ENCODE results near the gene PCDHAC1. TPM values are rescaled to one million over a fixed set of nuclear protein-coding genes. Genes with fewer than 3 reads are reported as not detected.
"Not testable (repeated sequence)": the region's sequence is repeated elsewhere in the genome, so short reads cannot be mapped to it uniquely, and the experiment has no call there.

The PCDHAC1 gene
- polyA plus RNA-seq = not detected

- peaks cover 0 to 2% (median 0%) of the 10 kb centered on the region in 3 donors for H3K4me1 Mint-ChIP-seq
- peaks cover 0 to 5% (median 3%) of the 10 kb centered on the region in 3 donors for H3K9me3 Mint-ChIP-seq
- H3K36me3 Mint-ChIP-seq = no peaks in the 10 kb centered on the region
- no peak within 1 kb of the TSS for H3K27ac Mint-ChIP-seq
- peak within 1 kb of the TSS in 3 of 4 donors; percentile 21 to 85 (median 68) for H3K4me3 Mint-ChIP-seq
- H3K27me3 Mint-ChIP-seq = peaks cover 39% of the 10 kb centered on the region
Measured at GRCh38 chr5:140925806-140926442, at the start of gene PCDHAC1. Gene PCDHAC1 (plus strand): TSS chr5:140926299. CDS start chr5:140926893, 594 bp downstream.

GRCh38 chr5:140876541-140877261 lies 49.4 kb upstream of the PCDHAC1 start:
- H3K27me3 Mint-ChIP-seq, H3K36me3 Mint-ChIP-seq, H3K4me1 Mint-ChIP-seq: not testable (repeated sequence)

GRCh38 chr5:140877262-140877581 lies 48.9 kb upstream of the PCDHAC1 start:
- peaks cover 11 to 22% (median 16%) of the 10 kb centered on the region in 3 donors for H3K9me3 Mint-ChIP-seq
- H3K4me1 Mint-ChIP-seq = no peaks in the 10 kb centered on the region
- no peak overlapping the region for H3K27ac Mint-ChIP-seq
- peaks cover 3% of the 10 kb centered on the region for H3K27me3 Mint-ChIP-seq
- H3K36me3 Mint-ChIP-seq = peaks cover 2% of the 10 kb centered on the region
- no peak overlapping the region for H3K4me3 Mint-ChIP-seq

More at GRCh38 chr5:140876541-140877261, 49.4 kb upstream of the PCDHAC1 start:
- H3K27ac Mint-ChIP-seq, H3K4me3 Mint-ChIP-seq: not testable (repeated sequence)
- peaks cover 10 to 21% (median 20%) of the 10 kb centered on the region in 3 donors for H3K9me3 Mint-ChIP-seq

GRCh38 chr5:140881889-140882590 lies 44.1 kb upstream of the PCDHAC1 start, which contains the start of gene PCDHA13:
Gene PCDHA13 (plus strand): TSS chr5:140882124. CDS start chr5:140882269, 145 bp downstream.
- Mint-ChIP-seq H3K27ac (no peak within 1 kb of the TSS), H3K4me1 (no peaks in the 10 kb centered on the region), H3K9me3 (peaks cover 10 to 22% (median 15%) of the 10 kb centered on the region in 3 donors), H3K4me3 (no peak within 1 kb of the TSS), H3K27me3 (peaks cover 1% of the 10 kb centered on the region), H3K36me3 (peaks cover 2% of the 10 kb centered on the region)

GRCh38 chr5:140882591-140882899 lies 43.6 kb upstream of the PCDHAC1 start:
- H3K27me3 Mint-ChIP-seq = peaks cover 1% of the 10 kb centered on the region
- H3K9me3 Mint-ChIP-seq = peaks cover 10 to 26% (median 15%) of the 10 kb centered on the region in 3 donors
- peaks cover 4% of the 10 kb centered on the region for H3K36me3 Mint-ChIP-seq
- no peak overlapping the region for H3K27ac Mint-ChIP-seq
- H3K4me3 Mint-ChIP-seq = no peak overlapping the region
- H3K4me1 Mint-ChIP-seq = no peaks in the 10 kb centered on the region

- H3K36me3 Mint-ChIP-seq = peaks cover 4% of the 10 kb centered on the region
- peaks cover 1% of the 10 kb centered on the region for H3K27me3 Mint-ChIP-seq
- H3K27ac Mint-ChIP-seq = no peak overlapping the region
- no peak overlapping the region for H3K4me3 Mint-ChIP-seq
- no peaks in the 10 kb centered on the region for H3K4me1 Mint-ChIP-seq
- H3K9me3 Mint-ChIP-seq = peaks cover 10 to 31% (median 16%) of the 10 kb centered on the region in 3 donors
Measured at GRCh38 chr5:140883373-140883772, 42.7 kb upstream of the PCDHAC1 start.

- no peak overlapping the region for H3K27ac Mint-ChIP-seq
- H3K9me3 Mint-ChIP-seq = peaks cover 10 to 31% (median 16%) of the 10 kb centered on the region in 3 donors
- H3K4me3 Mint-ChIP-seq = no peak overlapping the region
- peaks cover 2% of the 10 kb centered on the region for H3K36me3 Mint-ChIP-seq
- H3K27me3 Mint-ChIP-seq = peaks cover 1% of the 10 kb centered on the region
- H3K4me1 Mint-ChIP-seq = no peaks in the 10 kb centered on the region
Measured at GRCh38 chr5:140883927-140884697, 42.0 kb upstream of the PCDHAC1 start.

- peaks cover 5 to 23% (median 5%) of the 10 kb centered on the region in 3 donors for H3K9me3 Mint-ChIP-seq
- no peaks in the 10 kb centered on the region for H3K36me3 Mint-ChIP-seq
- no peaks in the 10 kb centered on the region for H3K27me3 Mint-ChIP-seq
- no peaks in the 10 kb centered on the region for H3K4me1 Mint-ChIP-seq
- no peak overlapping the region for H3K4me3 Mint-ChIP-seq
- no peak overlapping the region for H3K27ac Mint-ChIP-seq
Measured at GRCh38 chr5:140916325-140916724, 9.8 kb upstream of the PCDHAC1 start.

GRCh38 chr5:140923601-140924000 lies 2.5 kb upstream of the PCDHAC1 start:
- Mint-ChIP-seq H3K27me3 (peaks cover 32% of the 10 kb centered on the region), H3K9me3 (peaks cover 0 to 5% (median 3%) of the 10 kb centered on the region in 3 donors), H3K4me1 (peaks cover 0 to 2% (median 0%) of the 10 kb centered on the region in 3 donors), H3K36me3 (no peaks in the 10 kb centered on the region), H3K27ac (no peak overlapping the region), H3K4me3 (no peak overlapping the region)

- peaks cover 0 to 5% (median 3%) of the 10 kb centered on the region in 3 donors for H3K9me3 Mint-ChIP-seq
- H3K36me3 Mint-ChIP-seq = no peaks in the 10 kb centered on the region
- H3K4me1 Mint-ChIP-seq = peaks cover 0 to 2% (median 0%) of the 10 kb centered on the region in 3 donors
- H3K27me3 Mint-ChIP-seq = peaks cover 39% of the 10 kb centered on the region
- peak overlapping the region in 3 of 4 donors; percentile 21 to 85 (median 32) for H3K4me3 Mint-ChIP-seq
- no peak overlapping the region for H3K27ac Mint-ChIP-seq
Measured at GRCh38 chr5:140926443-140927227, 536 bp downstream of the PCDHAC1 start.

- Mint-ChIP-seq H3K9me3 (peaks cover 0 to 5% (median 3%) of the 10 kb centered on the region in 3 donors), H3K27me3 (peaks cover 38% of the 10 kb centered on the region), H3K27ac (no peak overlapping the region)
Measured at GRCh38 chr5:140927228-140927573, 1.1 kb downstream of the PCDHAC1 start.

GRCh38 chr5:140934964-140935606 lies 9.0 kb downstream of the PCDHAC1 start:
- H3K36me3 Mint-ChIP-seq = peaks cover 2% of the 10 kb centered on the region
- H3K4me1 Mint-ChIP-seq = no peaks in the 10 kb centered on the region
- H3K9me3 Mint-ChIP-seq = no peaks in the 10 kb centered on the region
- H3K27ac Mint-ChIP-seq = no peak overlapping the region
- no peak overlapping the region for H3K4me3 Mint-ChIP-seq
- peaks cover 3% of the 10 kb centered on the region for H3K27me3 Mint-ChIP-seq

More at GRCh38 chr5:140927228-140927573, 1.1 kb downstream of the PCDHAC1 start:
- peaks cover 0 to 2% (median 0%) of the 10 kb centered on the region in 3 donors for H3K4me1 Mint-ChIP-seq
- no peaks in the 10 kb centered on the region for H3K36me3 Mint-ChIP-seq
- H3K4me3 Mint-ChIP-seq = peak overlapping the region in 3 of 4 donors; percentile 21 to 85 (median 32)

- no peak overlapping the region for H3K4me3 Mint-ChIP-seq
- H3K27me3 Mint-ChIP-seq = peaks cover under 1% of the 10 kb centered on the region
- H3K27ac Mint-ChIP-seq = no peak overlapping the region
- H3K4me1 Mint-ChIP-seq = no peaks in the 10 kb centered on the region
- H3K36me3 Mint-ChIP-seq = no peaks in the 10 kb centered on the region
- H3K9me3 Mint-ChIP-seq = peaks cover 7 to 20% (median 7%) of the 10 kb centered on the region in 3 donors
Measured at GRCh38 chr5:140946578-140946977, 20.5 kb downstream of the PCDHAC1 start.
